ENCODE results near the gene MFSD6L. TPM values are rescaled to one million over a fixed set of nuclear protein-coding genes. Genes with fewer than 3 reads are reported as not detected.
"Not testable (repeated sequence)": the region's sequence is repeated elsewhere in the genome, so short reads cannot be mapped to it uniquely, and the experiment has no call there.

MFSD6L gene
- total RNA-seq, 1 donor from 2014 or later = not detected

GRCh38 chr17:8826808-8827435 is 27.8 kb upstream of the MFSD6L start:
- no peak for DNase-seq (ENCODE audit: low read depth in 2 of 2)

- DNase-seq (ENCODE audit: low read depth in 2 of 2) = no peak
Measured at GRCh38 chr17:8825802-8826201, 26.6 kb upstream of the MFSD6L start.

GRCh38 chr17:8823279-8823678 is 24.1 kb upstream of the MFSD6L start:
- DNase-seq (ENCODE audit: low read depth in 2 of 2) = no peak

GRCh38 chr17:8822401-8823035 is 23.4 kb upstream of the MFSD6L start:
- DNase-seq (ENCODE audit: low read depth in 2 of 2) = no peak

- no peak for DNase-seq (ENCODE audit: low read depth in 2 of 2)
Measured at GRCh38 chr17:8821446-8822105, 22.4 kb upstream of the MFSD6L start.

- no peak for DNase-seq (ENCODE audit: low read depth in 2 of 2)
Measured at GRCh38 chr17:8820311-8821010, 21.3 kb upstream of the MFSD6L start.

GRCh38 chr17:8818654-8819330 is 19.6 kb upstream of the MFSD6L start:
- DNase-seq (ENCODE audit: low read depth in 2 of 2) = no peak

- DNase-seq (ENCODE audit: low read depth in 2 of 2) = no peak
Measured at GRCh38 chr17:8818047-8818446, 18.9 kb upstream of the MFSD6L start.

GRCh38 chr17:8806926-8807550 is 7.9 kb upstream of the MFSD6L start:
- DNase-seq (ENCODE audit: low read depth in 2 of 2) = no peak

GRCh38 chr17:8806253-8806925 is 7.2 kb upstream of the MFSD6L start:
- no peak for DNase-seq (ENCODE audit: low read depth in 2 of 2)

GRCh38 chr17:8805396-8805795 is 6.2 kb upstream of the MFSD6L start:
- DNase-seq (ENCODE audit: low read depth in 2 of 2) = not testable (repeated sequence)

- no peak for DNase-seq (ENCODE audit: low read depth in 2 of 2)
Measured at GRCh38 chr17:8803531-8804420, 4.6 kb upstream of the MFSD6L start.

GRCh38 chr17:8801135-8801840 is 2.1 kb upstream of the MFSD6L start:
- DNase-seq (ENCODE audit: low read depth in 2 of 2) = no peak

- DNase-seq (ENCODE audit: low read depth in 2 of 2) = no peak
Measured at GRCh38 chr17:8800656-8801055, 1.5 kb upstream of the MFSD6L start.

- DNase-seq (ENCODE audit: low read depth in 2 of 2) = no peak
Measured at GRCh38 chr17:8799570-8800212, 526 bp upstream of the MFSD6L start.

- no peak for DNase-seq (ENCODE audit: low read depth in 2 of 2)
Measured at GRCh38 chr17:8798176-8798845, 854 bp downstream of the MFSD6L start.

- DNase-seq (ENCODE audit: low read depth in 2 of 2) = no peak
Measured at GRCh38 chr17:8797621-8798175, 1.5 kb downstream of the MFSD6L start.

- DNase-seq (ENCODE audit: low read depth in 2 of 2) = no peak
Measured at GRCh38 chr17:8794636-8795035, 4.5 kb downstream of the MFSD6L start.
